HG02610 (cell line): ENCODE data around the gene TIMM21.

Experiments used
- ATAC-seq: cut with Tn5 transposase; IDR thresholded peaks from one replicate; pipeline ENCODE4 v1.9.1; 2021; ENCODE audit warnings: mild to moderate bottlenecking, moderate library complexity; ENCODE audit not compliant: unreplicated experiment

TIMM21 gene

GRCh38 chr18:74146756-74147155, 1.6 kb upstream of the TIMM21 start:
- no peak for ATAC-seq

GRCh38 chr18:74147491-74147778, 888 bp upstream of the TIMM21 start:
- no peak for ATAC-seq

- ATAC-seq = peak; percentile 14
These were observed 284 bp downstream of the TIMM21 start for GRCh38 chr18:74148543-74149070.

- no peak for ATAC-seq
These were observed 1.6 kb downstream of the TIMM21 start for GRCh38 chr18:74149878-74150277.

GRCh38 chr18:74152270-74152669, 3.9 kb downstream of the TIMM21 start:
- no peak for ATAC-seq

- ATAC-seq = no peak
These were observed 4.5 kb downstream of the TIMM21 start for GRCh38 chr18:74152857-74153256.

GRCh38 chr18:74153377-74153776, 5.1 kb downstream of the TIMM21 start:
- no peak for ATAC-seq

GRCh38 chr18:74153793-74154192, 5.5 kb downstream of the TIMM21 start:
- no peak for ATAC-seq

GRCh38 chr18:74154716-74155115, 6.4 kb downstream of the TIMM21 start:
- ATAC-seq = no peak

- no peak for ATAC-seq
These were observed 7.0 kb downstream of the TIMM21 start for GRCh38 chr18:74155276-74155675.

GRCh38 chr18:74163019-74163660, 14.8 kb downstream of the TIMM21 start:
- ATAC-seq = peak; percentile 58

GRCh38 chr18:74166386-74166785, 18.1 kb downstream of the TIMM21 start:
- ATAC-seq = no peak

- ATAC-seq = peak; percentile 95
These were observed 23.7 kb downstream of the TIMM21 start for GRCh38 chr18:74171910-74172606.

GRCh38 chr18:74172697-74173433, 24.5 kb downstream of the TIMM21 start:
- no peak for ATAC-seq

- ATAC-seq = no peak
These were observed 25.1 kb downstream of the TIMM21 start for GRCh38 chr18:74173434-74173750.

GRCh38 chr18:74175658-74176057, 27.3 kb downstream of the TIMM21 start:
- no peak for ATAC-seq

GRCh38 chr18:74178884-74179283, 30.6 kb downstream of the TIMM21 start:
- ATAC-seq = no peak

GRCh38 chr18:74179623-74180199, 31.4 kb downstream of the TIMM21 start:
- no peak for ATAC-seq

GRCh38 chr18:74182335-74182734, 34.0 kb downstream of the TIMM21 start:
- ATAC-seq = no peak

- no peak for ATAC-seq
These were observed 34.8 kb downstream of the TIMM21 start for GRCh38 chr18:74183130-74183529.

GRCh38 chr18:74184875-74185274, 36.6 kb downstream of the TIMM21 start:
- no peak for ATAC-seq

GRCh38 chr18:74185860-74186259, 37.5 kb downstream of the TIMM21 start:
- ATAC-seq = no peak
